AG09309 (cell line): ENCODE measurements around the gene IMMP2L.

Source experiments
- DNase-seq: peaks from one replicate; pipeline ENCODE4 v3.0.0-alpha.2; 2010; ENCODE audit warnings: low read depth
- H3K4me3 ChIP-seq: 2 replicates; pipeline ENCODE4 v1.5.1; 2011; ENCODE audit warnings: mild to moderate bottlenecking, low read depth, low read length, moderate library complexity; ENCODE audit not compliant: control insufficient read depth
- TF ChIP-seq, protein P1 (sequence below): IDR thresholded peaks from 2 replicates; pipeline ENCODE4 v1.5.1; 2011; ENCODE audit warnings: mild to moderate bottlenecking, low read depth, low read length, inconsistent platforms; ENCODE audit not compliant: insufficient read depth, control insufficient read depth; ENCODE audit errors: missing control alignments

IMMP2L gene

DNA sequence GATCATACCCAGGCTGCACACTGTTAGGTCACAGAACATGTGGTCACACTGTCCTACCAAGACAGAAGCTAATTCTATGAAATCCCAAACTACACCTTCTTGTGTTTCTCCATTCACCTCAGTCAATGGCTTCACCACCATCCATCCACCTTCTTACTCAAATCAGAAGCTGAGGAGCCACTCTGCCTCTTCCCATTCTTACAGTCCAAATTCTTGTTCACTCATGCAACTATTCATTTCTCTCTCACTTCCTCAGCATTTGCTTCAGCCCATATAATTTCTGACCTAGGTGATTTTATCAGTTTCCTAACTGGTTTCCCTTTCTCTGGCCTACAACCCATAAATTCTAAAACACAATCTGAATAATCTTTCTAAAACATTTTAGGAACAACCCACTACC, 242.2 kb downstream of the IMMP2L start:
- TF ChIP-seq, protein P1, sequence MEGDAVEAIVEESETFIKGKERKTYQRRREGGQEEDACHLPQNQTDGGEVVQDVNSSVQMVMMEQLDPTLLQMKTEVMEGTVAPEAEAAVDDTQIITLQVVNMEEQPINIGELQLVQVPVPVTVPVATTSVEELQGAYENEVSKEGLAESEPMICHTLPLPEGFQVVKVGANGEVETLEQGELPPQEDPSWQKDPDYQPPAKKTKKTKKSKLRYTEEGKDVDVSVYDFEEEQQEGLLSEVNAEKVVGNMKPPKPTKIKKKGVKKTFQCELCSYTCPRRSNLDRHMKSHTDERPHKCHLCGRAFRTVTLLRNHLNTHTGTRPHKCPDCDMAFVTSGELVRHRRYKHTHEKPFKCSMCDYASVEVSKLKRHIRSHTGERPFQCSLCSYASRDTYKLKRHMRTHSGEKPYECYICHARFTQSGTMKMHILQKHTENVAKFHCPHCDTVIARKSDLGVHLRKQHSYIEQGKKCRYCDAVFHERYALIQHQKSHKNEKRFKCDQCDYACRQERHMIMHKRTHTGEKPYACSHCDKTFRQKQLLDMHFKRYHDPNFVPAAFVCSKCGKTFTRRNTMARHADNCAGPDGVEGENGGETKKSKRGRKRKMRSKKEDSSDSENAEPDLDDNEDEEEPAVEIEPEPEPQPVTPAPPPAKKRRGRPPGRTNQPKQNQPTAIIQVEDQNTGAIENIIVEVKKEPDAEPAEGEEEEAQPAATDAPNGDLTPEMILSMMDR = no peak
- no peak for DNase-seq
- no peak overlapping the region for H3K4me3 ChIP-seq

DNA sequence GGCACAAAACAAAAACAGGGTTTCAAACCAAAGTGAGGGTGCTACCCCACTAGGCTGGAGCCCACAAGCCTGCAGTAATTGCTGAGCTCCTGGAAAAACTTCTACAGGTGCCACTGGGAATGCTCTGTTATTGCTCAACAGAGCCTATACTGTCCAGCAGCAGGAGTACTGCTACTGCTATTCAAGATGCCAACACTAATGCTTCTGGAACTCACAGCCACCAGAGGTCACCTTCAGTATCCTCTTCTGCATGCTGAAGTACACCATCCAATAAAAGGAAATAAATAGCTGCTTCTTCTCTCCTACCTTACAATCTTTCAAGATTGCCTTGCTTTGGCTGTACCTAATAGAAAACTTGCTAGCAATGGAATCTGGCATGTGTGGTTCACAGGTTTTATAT, 249.3 kb downstream of the IMMP2L start:
- no peak overlapping the region for H3K4me3 ChIP-seq
- TF ChIP-seq, protein P1 = no peak
- no peak for DNase-seq

DNA sequence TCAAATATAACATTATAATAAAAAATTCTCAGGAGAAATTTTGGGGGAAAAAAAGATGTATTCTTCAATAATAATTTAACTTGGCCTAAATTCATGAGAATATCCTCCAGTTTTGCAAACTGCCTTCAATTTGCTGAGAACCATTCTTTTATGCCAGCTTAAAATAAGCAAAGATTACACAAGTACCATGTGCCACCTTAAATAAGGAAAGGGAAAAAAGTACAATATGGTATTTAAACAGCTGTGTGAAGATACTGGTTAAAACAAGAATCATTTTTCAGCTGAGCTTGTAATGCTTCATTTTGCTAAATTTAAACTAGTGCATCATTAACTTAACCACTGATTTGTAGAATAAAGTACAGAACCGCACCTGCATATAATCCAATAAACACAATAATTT, 253.6 kb downstream of the IMMP2L start:
- no peak overlapping the region for H3K4me3 ChIP-seq
- DNase-seq = no peak
- TF ChIP-seq, protein P1 = no peak

DNA sequence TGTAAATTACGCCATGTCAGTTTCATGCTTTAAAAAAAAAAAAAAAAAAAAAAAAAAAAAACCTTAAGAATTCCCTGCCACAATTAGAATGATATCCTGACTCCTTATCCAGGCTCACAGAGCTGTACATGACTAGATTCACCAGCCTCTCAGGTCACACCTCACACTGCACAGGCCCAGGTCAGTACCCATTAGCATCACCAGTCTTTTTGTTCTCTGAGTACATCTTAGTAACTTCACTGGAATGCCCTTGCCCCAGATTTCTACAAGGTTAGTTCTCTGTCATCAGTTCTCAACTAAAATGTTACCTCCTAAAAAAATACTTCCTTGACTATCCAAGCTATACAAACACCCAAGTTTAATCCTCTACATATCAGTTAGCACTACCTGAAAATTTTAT, 260.4 kb downstream of the IMMP2L start:
- no peak for DNase-seq

DNA sequence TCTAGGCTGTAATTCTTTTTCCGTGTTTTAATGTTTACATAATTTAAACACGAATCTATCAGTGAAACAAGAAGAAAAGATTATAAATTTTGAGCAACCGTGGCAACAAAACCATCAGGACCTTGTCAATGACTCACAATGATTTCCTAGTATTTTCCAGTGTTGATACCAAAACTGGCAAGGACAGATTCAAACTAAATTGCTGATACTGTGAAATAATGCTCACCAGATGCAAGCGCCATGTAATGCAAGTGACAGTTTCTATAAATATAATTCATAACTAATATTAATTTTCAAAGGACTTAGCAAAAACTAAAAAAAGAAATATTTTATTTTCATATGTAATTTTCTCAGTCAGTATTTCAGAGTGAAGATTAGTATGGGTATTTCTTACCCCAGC, 267.8 kb downstream of the IMMP2L start:
- no peak overlapping the region for H3K4me3 ChIP-seq
- TF ChIP-seq, protein P1 = no peak
- no peak for DNase-seq

More for the DNA sequence above, 260.4 kb downstream of the IMMP2L start:
- no peak overlapping the region for H3K4me3 ChIP-seq
- TF ChIP-seq, protein P1 = no peak

DNA sequence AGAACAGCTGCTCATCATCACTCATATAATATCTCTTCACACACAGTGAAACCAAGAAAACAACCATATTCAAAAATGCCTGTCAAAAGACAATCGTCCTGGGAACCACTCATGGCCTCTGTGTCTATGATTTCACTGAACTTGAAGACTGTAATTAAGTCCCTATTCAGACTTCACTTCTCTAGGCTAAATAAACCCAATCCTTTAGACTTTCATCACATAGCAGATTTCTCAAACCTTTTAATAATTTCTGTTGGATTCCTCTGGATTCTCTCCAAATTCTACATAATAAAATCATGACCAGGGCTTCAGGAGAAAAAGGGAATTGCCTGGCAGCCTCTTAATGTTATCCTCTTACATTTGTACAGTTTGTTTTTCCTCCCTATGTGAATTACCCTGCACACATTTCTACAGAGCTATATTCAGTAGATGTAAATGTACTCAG, 270.2 kb downstream of the IMMP2L start:
- peak; percentile 23 for DNase-seq
- H3K4me3 ChIP-seq = no peak overlapping the region
- TF ChIP-seq, protein P1 = no peak

DNA sequence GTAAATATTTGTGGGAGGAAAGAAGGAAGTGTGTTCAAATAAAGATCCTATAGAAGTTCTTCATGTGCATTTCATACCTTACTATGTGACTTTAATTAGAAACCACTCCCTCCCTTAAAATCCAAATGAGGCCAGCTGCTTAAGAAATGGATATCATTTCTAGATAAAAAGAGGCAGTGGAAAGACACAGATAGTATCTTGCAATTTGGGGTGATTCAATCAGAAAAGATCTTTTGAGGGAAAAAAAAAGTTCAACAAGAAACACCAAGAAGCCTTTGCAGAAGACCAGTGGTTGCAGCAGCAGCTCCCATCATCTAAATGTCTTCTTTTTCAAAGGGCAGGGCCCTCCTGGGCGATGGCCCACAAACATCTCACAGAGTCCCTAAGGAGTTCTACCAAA, 271.3 kb downstream of the IMMP2L start:
- DNase-seq = no peak
- TF ChIP-seq, protein P1 = no peak
- H3K4me3 ChIP-seq = no peak overlapping the region
